Skeletal muscle satellite cell (primary cell): Measurements from ENCODE around the gene PLXNC1.

Experiments used
- H3K27me3 ChIP-seq: 2 replicates; pipeline ENCODE4 v1.7.0; 2013; ENCODE audit warnings: low read length; ENCODE audit not compliant: control insufficient read depth, insufficient read depth
- H3K36me3 ChIP-seq: 2 replicates; pipeline ENCODE4 v1.7.0; 2013; ENCODE audit warnings: mild to moderate bottlenecking, control low read depth, low read length; ENCODE audit not compliant: insufficient read depth
- H3K4me1 ChIP-seq: 2 replicates; pipeline ENCODE4 v1.7.0; 2013; ENCODE audit warnings: low read length; ENCODE audit not compliant: control insufficient read depth, insufficient read depth
- H3K4me2 ChIP-seq: 2 replicates; pipeline ENCODE4 v1.7.0; 2013; ENCODE audit warnings: mild to moderate bottlenecking, low read length
- H3K4me3 ChIP-seq: 2 replicates; pipeline ENCODE4 v1.7.0; 2013; ENCODE audit warnings: low read length
- H3K9ac ChIP-seq: 2 replicates; pipeline ENCODE4 v1.7.0; 2013; ENCODE audit warnings: mild to moderate bottlenecking, low read depth, low read length, moderate library complexity
- H3K9me3 ChIP-seq: replicated peaks from 2 replicates; pipeline ENCODE4 v1.7.0; 2013; ENCODE audit warnings: mild to moderate bottlenecking, control low read depth, low read length

PLXNC1 gene

GRCh38 chr12:94231709-94232108, 83.3 kb downstream of the PLXNC1 start:
- H3K9me3 ChIP-seq, result no peaks in the 10 kb centered on the region
- H3K36me3 ChIP-seq, result no peaks in the 10 kb centered on the region
- H3K4me3 ChIP-seq, result no peak overlapping the region
- no peaks in the 10 kb centered on the region for H3K4me1 ChIP-seq
- peaks cover 77% of the 10 kb centered on the region for H3K27me3 ChIP-seq
- H3K4me2 ChIP-seq, result no peak overlapping the region
- no peak overlapping the region for H3K9ac ChIP-seq

GRCh38 chr12:94235848-94236247, 87.5 kb downstream of the PLXNC1 start:
- Histone ChIP-seq H3K27me3 (peaks cover 83% of the 10 kb centered on the region), H3K4me3 (no peak overlapping the region), H3K9me3 (no peaks in the 10 kb centered on the region), H3K4me1 (no peaks in the 10 kb centered on the region), H3K9ac (no peak overlapping the region), H3K36me3 (no peaks in the 10 kb centered on the region), H3K4me2 (no peak overlapping the region)

- no peak overlapping the region for H3K9ac ChIP-seq
- H3K9me3 ChIP-seq, result no peaks in the 10 kb centered on the region
- H3K4me3 ChIP-seq, result no peak overlapping the region
- H3K4me1 ChIP-seq, result no peaks in the 10 kb centered on the region
- peaks cover 72% of the 10 kb centered on the region for H3K27me3 ChIP-seq
- no peak overlapping the region for H3K4me2 ChIP-seq
- H3K36me3 ChIP-seq, result no peaks in the 10 kb centered on the region
These were observed 91.1 kb downstream of the PLXNC1 start for GRCh38 chr12:94239332-94239993.

- Histone ChIP-seq H3K4me1 (no peaks in the 10 kb centered on the region), H3K9me3 (no peaks in the 10 kb centered on the region), H3K9ac (no peak overlapping the region), H3K27me3 (peaks cover 69% of the 10 kb centered on the region), H3K36me3 (no peaks in the 10 kb centered on the region), H3K4me2 (no peak overlapping the region), H3K4me3 (no peak overlapping the region)
These were observed 91.8 kb downstream of the PLXNC1 start for GRCh38 chr12:94240171-94240570.

GRCh38 chr12:94242901-94243300, 94.5 kb downstream of the PLXNC1 start:
- H3K4me3 ChIP-seq, result no peak overlapping the region
- H3K4me2 ChIP-seq, result no peak overlapping the region
- H3K9me3 ChIP-seq, result no peaks in the 10 kb centered on the region
- peaks cover 58% of the 10 kb centered on the region for H3K27me3 ChIP-seq
- no peaks in the 10 kb centered on the region for H3K36me3 ChIP-seq
- H3K4me1 ChIP-seq, result no peaks in the 10 kb centered on the region
- H3K9ac ChIP-seq, result no peak overlapping the region

DNA sequence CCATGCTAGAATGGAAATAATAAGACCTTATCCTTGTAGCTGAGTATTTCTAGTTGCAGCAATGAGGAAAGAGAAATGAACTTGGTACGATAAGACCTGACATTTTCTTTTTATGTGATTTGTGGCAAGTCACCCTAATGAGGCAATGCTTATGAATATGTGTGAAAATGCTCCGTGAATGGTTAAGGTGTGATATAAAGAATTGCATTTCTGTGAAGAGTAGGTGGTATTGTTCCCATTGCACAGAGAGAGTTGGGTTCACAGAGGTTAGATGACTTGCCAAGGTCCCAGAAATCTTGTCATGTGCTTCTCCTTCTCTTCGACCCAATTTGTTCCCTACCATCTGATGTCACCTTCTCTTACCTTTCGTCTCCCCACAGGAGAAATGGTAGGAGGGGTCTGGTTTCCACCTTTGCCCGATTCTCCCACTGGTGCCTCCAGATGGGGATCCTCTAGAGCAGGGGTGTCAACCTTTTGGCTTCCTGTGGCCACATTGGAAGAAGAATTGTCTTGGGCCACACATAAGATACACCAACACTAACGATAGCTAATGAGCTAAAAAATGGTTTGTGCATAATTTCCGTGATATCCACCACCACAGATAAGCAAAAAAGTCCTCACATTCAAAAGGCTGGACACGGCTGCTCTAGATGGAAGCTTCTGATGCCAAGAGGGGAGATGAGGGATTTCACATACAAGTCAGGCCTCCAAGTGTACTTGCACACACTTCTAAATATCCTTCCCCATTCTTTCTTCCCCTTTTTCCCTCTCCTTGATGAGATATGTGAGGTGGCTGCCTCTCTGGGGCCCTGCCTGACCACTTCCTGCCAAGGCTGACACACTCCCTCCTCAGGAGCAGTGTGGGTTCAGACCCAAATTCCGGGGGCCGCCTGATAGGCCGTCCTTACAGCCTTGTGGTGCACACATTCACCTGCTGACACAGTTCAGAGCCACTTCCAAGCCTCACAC, 96.1 kb downstream of the PLXNC1 start:
- H3K36me3 ChIP-seq, result no peaks in the 10 kb centered on the region
- peaks cover 56% of the 10 kb centered on the region for H3K27me3 ChIP-seq
- no peaks in the 10 kb centered on the region for H3K4me1 ChIP-seq
- no peak overlapping the region for H3K4me2 ChIP-seq
- no peak overlapping the region for H3K4me3 ChIP-seq
- H3K9ac ChIP-seq, result no peak overlapping the region
- no peaks in the 10 kb centered on the region for H3K9me3 ChIP-seq

DNA sequence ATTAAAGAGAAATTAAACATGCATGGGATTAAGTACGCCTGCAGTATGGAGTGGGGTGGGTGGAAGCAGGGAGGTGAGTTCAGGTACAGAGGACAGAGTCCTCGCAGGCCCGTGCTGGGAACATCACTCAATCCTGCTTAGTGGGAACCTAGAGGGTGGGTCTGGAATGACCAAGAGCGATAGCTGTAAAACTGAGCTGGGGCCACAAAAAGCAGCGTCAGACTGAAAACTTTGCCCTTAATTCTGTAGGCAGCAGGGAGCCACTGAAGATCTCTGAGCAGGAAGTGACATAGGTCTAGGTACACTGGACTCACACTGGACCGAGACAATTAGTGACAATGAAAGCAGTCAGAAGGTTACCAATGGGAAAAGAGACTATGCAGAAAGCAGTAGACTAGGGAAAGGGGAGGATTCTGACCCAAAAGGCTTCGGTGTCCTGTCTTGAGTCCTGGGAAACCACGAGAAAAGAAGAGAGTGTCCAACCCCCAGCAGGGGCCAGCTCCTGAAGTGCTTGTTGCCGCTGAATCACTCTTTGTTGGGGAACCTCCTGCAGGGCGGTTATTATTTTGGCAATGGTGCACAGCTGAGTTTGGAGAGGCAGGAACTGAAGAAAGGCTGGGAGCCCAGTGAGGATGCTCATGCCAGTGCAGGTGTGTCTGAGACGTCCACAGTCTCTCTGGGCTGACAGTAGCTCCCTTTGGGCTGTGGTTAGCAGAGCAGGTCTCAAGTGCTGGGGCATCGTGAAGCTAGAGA, 97.4 kb downstream of the PLXNC1 start:
- Histone ChIP-seq H3K4me3 (no peak overlapping the region), H3K9ac (no peak overlapping the region), H3K4me2 (no peak overlapping the region), H3K27me3 (peaks cover 44% of the 10 kb centered on the region), H3K36me3 (no peaks in the 10 kb centered on the region), H3K4me1 (no peaks in the 10 kb centered on the region), H3K9me3 (no peaks in the 10 kb centered on the region)

DNA sequence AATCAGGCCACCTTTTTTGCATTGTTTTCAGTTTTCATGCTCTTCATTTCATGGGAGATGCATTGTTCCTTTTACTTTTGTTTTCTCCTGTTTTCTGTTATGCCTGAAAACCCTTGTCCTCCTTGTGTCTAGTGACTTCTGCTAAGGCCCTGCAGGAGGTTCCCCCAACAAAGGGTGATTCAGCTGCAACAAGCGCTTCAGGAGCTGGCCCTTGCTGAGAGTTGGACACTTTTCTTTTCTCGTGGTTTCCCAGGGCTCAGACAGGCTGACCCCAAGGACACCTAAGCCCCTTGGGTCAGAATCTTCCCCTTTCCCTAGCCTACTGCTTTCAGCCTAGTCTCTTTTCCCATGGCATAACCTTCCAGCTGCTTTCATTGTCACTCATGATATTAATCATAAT, 98.9 kb downstream of the PLXNC1 start:
- Histone ChIP-seq H3K27me3 (peaks cover 42% of the 10 kb centered on the region), H3K9me3 (no peaks in the 10 kb centered on the region), H3K9ac (no peak overlapping the region), H3K36me3 (no peaks in the 10 kb centered on the region), H3K4me1 (no peaks in the 10 kb centered on the region), H3K4me2 (no peak overlapping the region), H3K4me3 (no peak overlapping the region)

DNA sequence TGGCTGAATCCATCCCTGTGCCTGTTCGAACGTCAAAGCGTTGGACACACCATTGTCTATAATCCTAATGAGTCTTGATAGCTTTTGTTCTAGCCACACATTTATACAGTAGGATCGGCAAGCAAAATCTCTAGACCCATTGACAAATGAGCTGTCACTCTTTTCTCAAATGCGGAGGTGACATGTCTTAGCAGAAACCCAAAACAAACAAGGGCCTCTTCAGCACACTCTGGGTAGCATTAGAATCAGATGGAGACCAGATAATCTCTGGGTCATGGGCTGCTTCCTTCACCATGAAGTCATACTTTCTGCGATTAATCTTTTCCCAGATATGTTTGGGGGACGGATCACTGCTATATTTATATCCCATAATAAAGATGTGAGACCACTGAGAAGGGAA, 100.2 kb downstream of the PLXNC1 start:
- no peak overlapping the region for H3K9ac ChIP-seq
- H3K9me3 ChIP-seq, result no peaks in the 10 kb centered on the region
- peaks cover 34% of the 10 kb centered on the region for H3K27me3 ChIP-seq
- H3K4me3 ChIP-seq, result no peak overlapping the region
- H3K4me2 ChIP-seq, result no peak overlapping the region
- H3K4me1 ChIP-seq, result no peaks in the 10 kb centered on the region
- H3K36me3 ChIP-seq, result no peaks in the 10 kb centered on the region

DNA sequence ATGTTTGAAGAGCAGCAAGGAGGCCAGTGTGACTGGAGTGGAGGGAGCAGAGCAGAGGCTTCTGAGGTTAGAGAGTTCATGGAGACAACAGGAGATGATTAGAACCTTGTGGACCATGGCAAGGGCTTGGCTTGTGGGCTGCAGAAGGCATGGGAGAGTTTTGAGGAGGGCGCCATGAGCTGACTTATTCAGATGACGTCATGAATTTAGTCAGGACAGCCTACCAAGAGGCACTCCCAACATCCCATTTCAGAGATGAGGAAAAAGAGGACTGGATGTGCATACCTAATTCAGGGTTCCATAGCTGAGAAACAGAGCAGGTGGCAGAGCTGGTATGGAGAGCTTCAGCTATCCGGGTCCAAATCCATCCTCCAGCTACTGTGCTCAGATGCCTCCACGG, 101.8 kb downstream of the PLXNC1 start:
- Histone ChIP-seq H3K9me3 (no peaks in the 10 kb centered on the region), H3K4me1 (no peaks in the 10 kb centered on the region), H3K36me3 (no peaks in the 10 kb centered on the region), H3K4me2 (no peak overlapping the region), H3K4me3 (no peak overlapping the region), H3K27me3 (peaks cover 34% of the 10 kb centered on the region), H3K9ac (no peak overlapping the region)

GRCh38 chr12:94254270-94254669, 105.9 kb downstream of the PLXNC1 start:
- Histone ChIP-seq H3K27me3 (peaks cover 7% of the 10 kb centered on the region), H3K4me1 (no peaks in the 10 kb centered on the region), H3K9ac (no peak overlapping the region), H3K4me2 (no peak overlapping the region), H3K36me3 (no peaks in the 10 kb centered on the region), H3K9me3 (no peaks in the 10 kb centered on the region), H3K4me3 (no peak overlapping the region)
